ENCODE measurements around the gene MRPL14. TPM values are rescaled to one million over a fixed set of nuclear protein-coding genes. Genes with fewer than 3 reads are reported as not detected.
A peak's percentile ranks its signal among the peaks of the same experiment; 100 is the strongest.

The MRPL14 gene
- total RNA-seq, 3 donors from 2014 or later: 24.6 to 55.7 (median 30.4) TPM

GRCh38 chr6:44131892-44132291 lies 4.6 kb upstream of the MRPL14 start:
- intact Hi-C loops (cut with DNase I; ENCODE audit: low total_unique reads): no loop called here
- Histone ChIP-seq H3K4me3 (no peak overlapping the region), H3K9me3 (no peaks in the 10 kb centered on the region), H3K4me1 (peaks cover 5 to 6% of the 10 kb centered on the region in 2 donors), H3K27ac (peak overlapping the region in 1 of 2 donors; percentile 19), H3K27me3 (no peaks in the 10 kb centered on the region), H3K36me3 (no peaks in the 10 kb centered on the region)
- TF ChIP-seq CTCF (IDR thresholded peaks at IDR 0.05): no peak
- no peak for TF ChIP-seq POLR2A (IDR thresholded peaks at IDR 0.05)
- TF ChIP-seq POLR2AphosphoS5 (IDR thresholded peaks at IDR 0.05): no peak
- no peak for DNase-seq (ENCODE audit: low spot score in 2 of 2)

- intact Hi-C loops (cut with DNase I; ENCODE audit: low total_unique reads): no loop called here
- TF ChIP-seq CTCF (IDR thresholded peaks at IDR 0.05) (no peak), POLR2AphosphoS5 (IDR thresholded peaks at IDR 0.05) (no peak), POLR2A (IDR thresholded peaks at IDR 0.05) (no peak)
- H3K9me3 ChIP-seq: no peaks in the 10 kb centered on the region
- no peak overlapping the region for H3K4me3 ChIP-seq
- H3K36me3 ChIP-seq: no peaks in the 10 kb centered on the region
- H3K27me3 ChIP-seq: no peaks in the 10 kb centered on the region
- no peak for DNase-seq (ENCODE audit: low spot score in 2 of 2)
- no peak overlapping the region for H3K27ac ChIP-seq
- peaks cover 5 to 6% of the 10 kb centered on the region in 2 donors for H3K4me1 ChIP-seq
Measured at GRCh38 chr6:44129841-44130322, 2.6 kb upstream of the MRPL14 start.

- intact Hi-C loops (cut with DNase I; ENCODE audit: low total_unique reads): no loop called here
- Histone ChIP-seq H3K36me3 (no peaks in the 10 kb centered on the region), H3K27me3 (no peaks in the 10 kb centered on the region), H3K4me3 (peak overlapping the region; percentile 96 to 100 (median 99)), H3K9me3 (no peaks in the 10 kb centered on the region), H3K27ac (peak overlapping the region; percentile 96 to 97), H3K4me1 (peaks cover 5 to 6% of the 10 kb centered on the region in 2 donors)
- peak; percentile 33 to 58 for DNase-seq (ENCODE audit: low spot score in 2 of 2)
- TF ChIP-seq CTCF (IDR thresholded peaks at IDR 0.05) (peak in 2 of 3 donors; percentile 19 to 36), POLR2A (IDR thresholded peaks at IDR 0.05) (no peak), POLR2AphosphoS5 (IDR thresholded peaks at IDR 0.05) (no peak)
Measured at GRCh38 chr6:44128020-44128917, 1.0 kb upstream of the MRPL14 start.

- Histone ChIP-seq H3K36me3 (no peaks in the 10 kb centered on the region), H3K4me3 (peak overlapping the region; percentile 96 to 100 (median 99)), H3K4me1 (peaks cover 5 to 6% of the 10 kb centered on the region in 2 donors), H3K27me3 (no peaks in the 10 kb centered on the region), H3K27ac (peak overlapping the region; percentile 96 to 97), H3K9me3 (no peaks in the 10 kb centered on the region)
- DNase-seq (ENCODE audit: low spot score in 2 of 2): peak in 1 of 2 donors; percentile 25
- intact Hi-C loops (cut with DNase I; ENCODE audit: low total_unique reads): no loop called here
- TF ChIP-seq POLR2AphosphoS5 (IDR thresholded peaks at IDR 0.05) (no peak), CTCF (IDR thresholded peaks at IDR 0.05) (no peak), POLR2A (IDR thresholded peaks at IDR 0.05) (no peak)
Measured at GRCh38 chr6:44126320-44127149, 717 bp downstream of the MRPL14 start.
